Astrocyte (in vitro differentiated cells and primary cell): ENCODE data around the gene HELT. TPM values are rescaled to one million over a fixed set of nuclear protein-coding genes. Genes with fewer than 3 reads are reported as not detected.

Experiments used
- DNase-seq: peaks from one replicate; pipeline ENCODE4 v3.0.0-alpha.2; 2010; ENCODE audit warnings: low read depth
- FAIRE-seq: peaks from 2 replicates; lab custom pipeline; 2011; peaks lifted over from hg19 to GRCh38; lab: Jason Lieb, UNC
- H2AFZ ChIP-seq: 2 replicates; pipeline ENCODE4 v1.6.0; 2012; ENCODE audit warnings: low read depth, low read length, inconsistent platforms
- H3K27ac ChIP-seq: 2 replicates; pipeline ENCODE4 v1.5.1; 2011; ENCODE audit warnings: low read depth, low read length, inconsistent platforms
- H3K27me3 ChIP-seq: 2 replicates; pipeline ENCODE4 v1.6.0; 2011; ENCODE audit warnings: low read length, inconsistent platforms; ENCODE audit not compliant: insufficient read depth
- H3K36me3 ChIP-seq: 2 replicates; pipeline ENCODE4 v1.5.1; 2011; ENCODE audit warnings: low read length, inconsistent platforms; ENCODE audit not compliant: insufficient read depth
- H3K4me1 ChIP-seq: 2 replicates; pipeline ENCODE4 v1.5.1; 2011; ENCODE audit warnings: low read length, inconsistent platforms; ENCODE audit not compliant: insufficient read depth
- H3K4me2 ChIP-seq: 2 replicates; pipeline ENCODE4 v1.6.0; 2012; ENCODE audit warnings: low read length, inconsistent platforms
- H3K4me3 ChIP-seq: 2 replicates; pipeline ENCODE4 v1.5.1; 2011; ENCODE audit warnings: low read depth, mild to moderate bottlenecking, low read length, inconsistent platforms; ENCODE audit not compliant: insufficient read depth
- H3K79me2 ChIP-seq: 2 replicates; pipeline ENCODE4 v1.6.0; 2012; ENCODE audit warnings: mild to moderate bottlenecking, low read length, inconsistent platforms; ENCODE audit not compliant: insufficient read depth
- H3K9ac ChIP-seq: 2 replicates; pipeline ENCODE4 v1.6.0; 2012; ENCODE audit warnings: mild to moderate bottlenecking, low read length, inconsistent platforms
- H3K9me3 ChIP-seq: 2 replicates; pipeline ENCODE4 v1.5.1; 2012; ENCODE audit warnings: low read depth, mild to moderate bottlenecking, low read length, inconsistent platforms; ENCODE audit not compliant: insufficient read depth
- H4K20me1 ChIP-seq: 2 replicates; pipeline ENCODE4 v1.6.0; 2012; ENCODE audit warnings: low read length, inconsistent platforms; ENCODE audit not compliant: insufficient read depth
- H3K27ac Mint-ChIP-seq: one replicate; pipeline ENCODE4 v1.8.0; 2021; ENCODE audit warnings: mild to moderate bottlenecking, mixed read lengths; ENCODE audit not compliant: unreplicated experiment
- H3K27me3 Mint-ChIP-seq: one replicate; pipeline ENCODE4 v1.8.0; 2021; ENCODE audit warnings: low read depth, mixed read lengths; ENCODE audit not compliant: unreplicated experiment
- H3K36me3 Mint-ChIP-seq: one replicate; pipeline ENCODE4 v1.8.0; 2021; ENCODE audit warnings: low read depth, mixed read lengths; ENCODE audit not compliant: unreplicated experiment
- H3K4me1 Mint-ChIP-seq: one replicate; pipeline ENCODE4 v1.8.0; 2021; ENCODE audit warnings: low read depth, mixed read lengths; ENCODE audit not compliant: unreplicated experiment
- H3K4me3 Mint-ChIP-seq: one replicate; pipeline ENCODE4 v1.8.0; 2021; ENCODE audit warnings: mild to moderate bottlenecking, moderate library complexity, mixed read lengths; ENCODE audit not compliant: unreplicated experiment
- H3K9me3 Mint-ChIP-seq: one replicate; pipeline ENCODE4 v1.8.0; 2021; ENCODE audit warnings: mild to moderate bottlenecking, mixed read lengths; ENCODE audit not compliant: unreplicated experiment
- EZH2 ChIP-seq: IDR thresholded peaks from 2 replicates; pipeline ENCODE4 v1.6.1; 2012; ENCODE audit warnings: mild to moderate bottlenecking, low read length, inconsistent platforms; ENCODE audit not compliant: insufficient read depth
- total RNA-seq: library from RNA; stranded (reverse); gene quantifications from 2 replicates; pipeline ENCODE4 v1.2.1, GENCODE V29; 2021
- TF ChIP-seq, protein P1 (sequence below): IDR thresholded peaks from 2 replicates; pipeline ENCODE4 v1.5.1; 2011; ENCODE audit warnings: low read depth, mild to moderate bottlenecking, inconsistent platforms, low read length, moderate library complexity; ENCODE audit not compliant: insufficient read depth

The HELT gene
- total RNA-seq, 1 donor from 2014 or later = not detected

GRCh38 chr4:185020863-185021761, 2.8 kb downstream of the HELT start:
- H3K9me3 Mint-ChIP-seq = peaks cover 1% of the 10 kb centered on the region
- H3K4me3 ChIP-seq = no peak overlapping the region
- no peaks in the 10 kb centered on the region for H3K36me3 Mint-ChIP-seq
- H4K20me1 ChIP-seq = no peaks in the 10 kb centered on the region
- H3K27ac Mint-ChIP-seq = no peak overlapping the region
- H3K79me2 ChIP-seq = no peaks in the 10 kb centered on the region
- no peak overlapping the region for H2AFZ ChIP-seq
- H3K36me3 ChIP-seq = no peaks in the 10 kb centered on the region
- peaks cover 86% of the 10 kb centered on the region for H3K27me3 Mint-ChIP-seq
- no peak for TF ChIP-seq EZH2
- TF ChIP-seq, protein P1, sequence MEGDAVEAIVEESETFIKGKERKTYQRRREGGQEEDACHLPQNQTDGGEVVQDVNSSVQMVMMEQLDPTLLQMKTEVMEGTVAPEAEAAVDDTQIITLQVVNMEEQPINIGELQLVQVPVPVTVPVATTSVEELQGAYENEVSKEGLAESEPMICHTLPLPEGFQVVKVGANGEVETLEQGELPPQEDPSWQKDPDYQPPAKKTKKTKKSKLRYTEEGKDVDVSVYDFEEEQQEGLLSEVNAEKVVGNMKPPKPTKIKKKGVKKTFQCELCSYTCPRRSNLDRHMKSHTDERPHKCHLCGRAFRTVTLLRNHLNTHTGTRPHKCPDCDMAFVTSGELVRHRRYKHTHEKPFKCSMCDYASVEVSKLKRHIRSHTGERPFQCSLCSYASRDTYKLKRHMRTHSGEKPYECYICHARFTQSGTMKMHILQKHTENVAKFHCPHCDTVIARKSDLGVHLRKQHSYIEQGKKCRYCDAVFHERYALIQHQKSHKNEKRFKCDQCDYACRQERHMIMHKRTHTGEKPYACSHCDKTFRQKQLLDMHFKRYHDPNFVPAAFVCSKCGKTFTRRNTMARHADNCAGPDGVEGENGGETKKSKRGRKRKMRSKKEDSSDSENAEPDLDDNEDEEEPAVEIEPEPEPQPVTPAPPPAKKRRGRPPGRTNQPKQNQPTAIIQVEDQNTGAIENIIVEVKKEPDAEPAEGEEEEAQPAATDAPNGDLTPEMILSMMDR = no peak
- FAIRE-seq (no peak), DNase-seq (no peak)
- H3K27ac ChIP-seq = no peak overlapping the region
- H3K9ac ChIP-seq = no peak overlapping the region
- no peaks in the 10 kb centered on the region for H3K9me3 ChIP-seq
- H3K27me3 ChIP-seq = peaks cover 80% of the 10 kb centered on the region
- no peaks in the 10 kb centered on the region for H3K4me1 ChIP-seq
- no peak overlapping the region for H3K4me3 Mint-ChIP-seq
- no peak overlapping the region for H3K4me2 ChIP-seq
- H3K4me1 Mint-ChIP-seq = peaks cover 3% of the 10 kb centered on the region

DNA sequence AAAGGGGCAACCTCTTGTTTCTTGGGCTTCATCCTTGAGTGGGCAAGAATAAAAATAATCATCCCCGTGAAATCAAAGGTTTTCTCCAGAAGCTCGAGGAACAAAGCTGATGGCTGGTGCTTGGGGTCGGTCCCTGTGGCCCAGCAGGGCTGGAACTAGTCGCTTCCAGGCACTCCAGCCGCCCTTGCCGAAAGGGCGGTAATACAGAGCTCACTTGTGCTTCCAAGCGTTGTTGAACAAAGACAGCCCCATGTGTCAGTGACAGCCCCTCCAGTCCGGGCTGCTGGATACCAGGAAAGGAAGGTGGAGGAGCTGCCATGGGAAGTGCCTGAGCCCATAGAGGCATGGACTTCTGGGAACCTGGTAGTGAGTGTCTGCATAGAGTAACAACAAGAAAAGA, 5.2 kb downstream of the HELT start:
- FAIRE-seq = no peak
- no peak overlapping the region for H3K27ac ChIP-seq
- H3K27me3 ChIP-seq = peaks cover 63% of the 10 kb centered on the region
- H2AFZ ChIP-seq = no peak overlapping the region
- H3K9me3 ChIP-seq = no peaks in the 10 kb centered on the region
- no peak overlapping the region for H3K27ac Mint-ChIP-seq
- DNase-seq = no peak
- TF ChIP-seq, protein P1 = no peak
- no peak for TF ChIP-seq EZH2
- peaks cover 85% of the 10 kb centered on the region for H3K27me3 Mint-ChIP-seq
- H3K4me1 ChIP-seq = no peaks in the 10 kb centered on the region
- no peaks in the 10 kb centered on the region for H3K36me3 Mint-ChIP-seq
- H4K20me1 ChIP-seq = no peaks in the 10 kb centered on the region
- H3K9ac ChIP-seq = no peak overlapping the region
- H3K79me2 ChIP-seq = no peaks in the 10 kb centered on the region
- H3K9me3 Mint-ChIP-seq = no peaks in the 10 kb centered on the region
- no peaks in the 10 kb centered on the region for H3K36me3 ChIP-seq
- H3K4me3 Mint-ChIP-seq = no peak overlapping the region
- no peak overlapping the region for H3K4me2 ChIP-seq
- H3K4me3 ChIP-seq = no peak overlapping the region
- peaks cover 3% of the 10 kb centered on the region for H3K4me1 Mint-ChIP-seq

DNA sequence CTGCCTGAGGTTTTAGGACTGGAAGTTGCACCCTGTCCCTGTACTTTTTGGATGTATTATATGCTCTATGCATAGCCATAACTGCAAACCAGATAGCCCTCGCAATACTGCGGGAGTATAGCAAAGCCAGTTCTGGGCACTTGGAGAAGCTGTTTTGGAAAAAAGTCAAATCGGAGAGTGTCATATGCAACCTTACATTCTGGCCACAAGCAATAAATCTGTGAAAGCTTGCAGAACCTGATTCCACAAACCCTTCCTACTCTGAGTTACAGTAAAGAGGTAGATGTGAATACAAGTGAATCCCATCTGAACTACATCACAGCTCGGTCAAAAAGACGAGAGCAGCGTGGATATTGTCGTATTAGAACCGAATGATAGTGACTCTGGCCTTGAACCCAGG, 10.3 kb downstream of the HELT start:
- DNase-seq (no peak), FAIRE-seq (no peak)
- no peaks in the 10 kb centered on the region for H3K36me3 Mint-ChIP-seq
- Histone ChIP-seq H2AFZ (no peak overlapping the region), H3K9me3 (no peaks in the 10 kb centered on the region), H3K27ac (no peak overlapping the region), H3K36me3 (no peaks in the 10 kb centered on the region), H3K4me2 (no peak overlapping the region), H3K4me1 (no peaks in the 10 kb centered on the region), H3K9ac (no peak overlapping the region), H3K27me3 (peaks cover 39% of the 10 kb centered on the region), H3K79me2 (no peaks in the 10 kb centered on the region), H4K20me1 (no peaks in the 10 kb centered on the region), H3K4me3 (no peak overlapping the region)
- H3K4me3 Mint-ChIP-seq = no peak overlapping the region
- peaks cover 90% of the 10 kb centered on the region for H3K27me3 Mint-ChIP-seq
- no peaks in the 10 kb centered on the region for H3K4me1 Mint-ChIP-seq
- H3K27ac Mint-ChIP-seq = no peak overlapping the region
- TF ChIP-seq EZH2 = no peak
- TF ChIP-seq, protein P1 = no peak
- peaks cover 4% of the 10 kb centered on the region for H3K9me3 Mint-ChIP-seq
